ENCODE data around the gene APOBEC3F. TPM values are rescaled to one million over a fixed set of nuclear protein-coding genes. Genes with fewer than 3 reads are reported as not detected.
A peak's percentile ranks its signal among the peaks of the same experiment; 100 is the strongest.
"Not testable (repeated sequence)": the region's sequence is repeated elsewhere in the genome, so short reads cannot be mapped to it uniquely, and the experiment has no call there.

APOBEC3F gene
- total and polyA plus RNA-seq, 8 donors = 0.89 to 8.2 (median 4.1) TPM; not detected in 1

DNA sequence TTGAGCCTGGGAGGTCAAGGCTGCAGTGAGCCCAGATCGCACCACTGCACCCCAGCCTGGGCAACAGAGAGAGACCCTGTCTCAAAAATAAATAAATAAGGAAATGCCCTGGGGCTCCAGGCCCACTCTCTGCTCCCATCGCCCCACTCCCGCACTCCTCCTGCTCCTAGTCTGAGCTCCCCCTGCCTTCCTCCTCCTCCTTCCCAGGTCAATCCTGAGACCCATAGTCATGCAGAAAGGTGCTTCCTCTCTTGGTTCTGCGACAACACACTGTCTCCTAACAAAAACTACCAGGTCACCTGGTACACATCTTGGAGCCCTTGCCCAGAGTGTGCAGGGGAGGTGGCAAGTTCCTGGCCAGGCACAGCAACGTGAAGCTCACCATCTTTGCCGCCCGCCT lies 29.5 kb downstream of the APOBEC3F start:
- Histone ChIP-seq H3K27me3 (no peaks in the 10 kb centered on the region), H3K9me3 (no peaks in the 10 kb centered on the region), H3K4me1 (peaks cover 0 to 5% (median 0%) of the 10 kb centered on the region in 4 donors), H3K36me3 (no peaks in the 10 kb centered on the region), H3K4me3 (no peak overlapping the region), H3K27ac (no peak overlapping the region)
- 87 to 94% (median 93%) methylated on average over 7 of the region's 7 CpGs for WGBS, 5 donors
- intact Hi-C loops (cut with DNase I; ENCODE audit: low total_unique reads) = no loop called here
- DNase-seq = no peak
- TF ChIP-seq POLR2A (IDR thresholded peaks at IDR 0.05) (no peak), CTCF (IDR thresholded peaks at IDR 0.05) (no peak), POLR2AphosphoS5 (IDR thresholded peaks at IDR 0.05) (no peak), EP300 (IDR thresholded peaks at IDR 0.05) (no peak)

DNA sequence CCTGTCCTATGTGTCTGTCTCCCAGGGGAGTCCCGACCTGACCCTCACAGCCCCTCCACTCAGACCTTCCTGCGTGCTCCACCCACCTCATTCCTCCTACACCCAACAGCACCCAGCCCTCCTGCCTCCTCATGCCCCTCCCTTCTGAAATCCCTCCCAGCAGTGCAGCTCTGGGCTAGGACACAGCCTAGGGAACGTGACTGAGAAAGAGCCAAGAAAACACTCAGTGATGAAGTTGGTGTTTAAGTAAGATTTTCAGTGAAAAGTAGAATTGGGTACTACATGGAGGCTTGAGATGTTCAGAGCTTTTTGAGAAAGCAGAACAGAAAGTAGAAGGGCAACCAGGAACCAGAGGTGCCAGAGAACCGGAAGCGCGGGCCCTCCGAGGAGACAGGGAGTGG lies 31.9 kb downstream of the APOBEC3F start:
- H3K27me3 ChIP-seq; H3K4me3 ChIP-seq; H3K36me3 ChIP-seq; intact Hi-C loops (cut with DNase I; ENCODE audit: low total_unique reads); H3K9me3 ChIP-seq; DNase-seq: not testable (repeated sequence)
- peaks cover 4 to 13% (median 5%) of the 10 kb centered on the region in 4 donors for H3K4me1 ChIP-seq
- 71 to 84% (median 78%) methylated on average over 6 to 7 of the region's 7 CpGs for WGBS, 5 donors
- H3K27ac ChIP-seq = peak overlapping the region in 1 of 5 donors; percentile 14

DNA sequence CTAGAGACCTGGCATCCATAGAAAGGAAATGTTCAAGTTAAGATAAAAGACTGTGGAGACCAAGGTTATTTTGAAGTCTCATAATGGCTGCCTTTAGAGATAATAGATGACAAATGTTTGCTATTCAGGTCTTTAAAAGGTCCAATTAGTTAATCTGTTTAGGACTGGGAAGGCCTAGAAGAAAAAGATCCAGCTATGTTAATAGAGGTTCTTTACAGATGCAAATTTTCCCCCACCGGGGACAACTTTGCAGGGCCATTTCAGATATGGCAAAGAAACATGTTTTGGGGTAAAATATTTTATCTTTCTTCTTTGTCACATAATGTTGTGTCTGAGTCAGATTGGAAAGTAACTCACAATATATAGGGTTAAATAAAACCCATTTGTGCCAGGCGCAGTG lies 33.3 kb downstream of the APOBEC3F start:
- H3K36me3 ChIP-seq = no peaks in the 10 kb centered on the region
- H3K27me3 ChIP-seq = no peaks in the 10 kb centered on the region
- peaks cover 6 to 16% (median 12%) of the 10 kb centered on the region in 4 donors for H3K4me1 ChIP-seq
- no peaks in the 10 kb centered on the region for H3K9me3 ChIP-seq
- H3K27ac ChIP-seq = no peak overlapping the region
- intact Hi-C loops (cut with DNase I; ENCODE audit: low total_unique reads) = no loop called here
- TF ChIP-seq CTCF (IDR thresholded peaks at IDR 0.05) (no peak), POLR2AphosphoS5 (IDR thresholded peaks at IDR 0.05) (no peak), POLR2A (IDR thresholded peaks at IDR 0.05) (no peak), EP300 (IDR thresholded peaks at IDR 0.05) (no peak)
- H3K4me3 ChIP-seq = no peak overlapping the region
- no peak for DNase-seq
- 48 to 67% (median 49%) methylated on average over 2 of the region's 2 CpGs for WGBS, 5 donors

GRCh38 chr22:39076155-39077025 lies 35.7 kb downstream of the APOBEC3F start:
- H3K9me3 ChIP-seq; DNase-seq; H3K27me3 ChIP-seq; intact Hi-C loops (cut with DNase I; ENCODE audit: low total_unique reads): not testable (repeated sequence)
- H3K4me1 ChIP-seq = peaks cover 6 to 16% (median 12%) of the 10 kb centered on the region in 4 donors
- H3K36me3 ChIP-seq = peaks cover 0 to 13% (median 11%) of the 10 kb centered on the region in 4 donors
- WGBS, 5 donors = 39 to 59% (median 43%) methylated on average over 14 to 18 of the region's 24 CpGs
- H3K27ac ChIP-seq = peak overlapping the region in 2 of 5 donors; percentile 87
- H3K4me3 ChIP-seq = peak overlapping the region; percentile 43 to 61 (median 55)

- 10 to 36% (median 14%) methylated on average over 6 to 15 of the region's 17 CpGs for WGBS, 5 donors
- H3K27ac ChIP-seq = peak within 1 kb of the TSS; percentile 34 to 87 (median 82)
- H3K27me3 ChIP-seq; intact Hi-C loops (cut with DNase I; ENCODE audit: low total_unique reads); H3K9me3 ChIP-seq: not testable (repeated sequence)
- TF ChIP-seq POLR2AphosphoS5 (IDR thresholded peaks at IDR 0.05) = peak in 1 of 3 donors; percentile 28
- H3K36me3 ChIP-seq = peaks cover 0 to 22% (median 19%) of the 10 kb centered on the region in 4 donors
- peak; percentile 45 to 67 for DNase-seq
- peaks cover 6 to 16% (median 12%) of the 10 kb centered on the region in 4 donors for H3K4me1 ChIP-seq
- peak within 1 kb of the TSS; percentile 43 to 61 (median 55) for H3K4me3 ChIP-seq
These were observed 36.6 kb downstream of the APOBEC3F start, which contains the start of gene APOBEC3G for GRCh38 chr22:39077026-39077840. APOBEC3G (plus strand) TSS chr22:39077275; CDS start chr22:39077362, 87 bp downstream.

- H3K27me3 ChIP-seq; H3K9me3 ChIP-seq; intact Hi-C loops (cut with DNase I; ENCODE audit: low total_unique reads); DNase-seq: not testable (repeated sequence)
- peak overlapping the region in 4 of 5 donors; percentile 82 to 87 (median 84) for H3K27ac ChIP-seq
- peak overlapping the region; percentile 43 to 61 (median 55) for H3K4me3 ChIP-seq
- peaks cover 6 to 16% (median 12%) of the 10 kb centered on the region in 4 donors for H3K4me1 ChIP-seq
- H3K36me3 ChIP-seq = peaks cover 0 to 26% (median 21%) of the 10 kb centered on the region in 4 donors
- WGBS, 5 donors = 83 to 94% (median 89%) methylated on average over 12 of the region's 12 CpGs
These were observed 37.2 kb downstream of the APOBEC3F start for GRCh38 chr22:39077912-39078311.

Measured in stomach (tissue), 9 donors.